Fibroblast of pulmonary artery (primary cell): ENCODE measurements around the gene SAP25.
A peak's percentile ranks its signal among the peaks of the same experiment; 100 is the strongest.
"Not testable (repeated sequence)": the region's sequence is repeated elsewhere in the genome, so short reads cannot be mapped to it uniquely, and the experiment has no call there.

ENCODE experiments used
- DNase-seq: peaks from one replicate; pipeline ENCODE4 v3.0.0-alpha.2; 2010; ENCODE audit warnings: low read depth
- H3K4me3 ChIP-seq: replicated peaks from 2 replicates; pipeline ENCODE4 v1.5.1; 2011; ENCODE audit warnings: low read depth, mild to moderate bottlenecking, control low read depth, low read length, moderate library complexity
- CTCF ChIP-seq: IDR thresholded peaks from 2 replicates; pipeline ENCODE4 v1.5.1; 2011; ENCODE audit warnings: mild to moderate bottlenecking, control low read depth, low read length, inconsistent platforms; ENCODE audit errors: missing control alignments

SAP25 gene

GRCh38 chr7:100545360-100546128, 28.2 kb downstream of the SAP25 start:
- DNase-seq, result peak; percentile 90

GRCh38 chr7:100544967-100545359, 28.7 kb downstream of the SAP25 start:
- peak; percentile 50 for DNase-seq
- no peak for TF ChIP-seq CTCF
- H3K4me3 ChIP-seq, result peak overlapping the region; percentile 15

More at GRCh38 chr7:100545360-100546128, 28.2 kb downstream of the SAP25 start:
- TF ChIP-seq CTCF, result peak; percentile 19
- H3K4me3 ChIP-seq, result peak overlapping the region; percentile 15

DNA sequence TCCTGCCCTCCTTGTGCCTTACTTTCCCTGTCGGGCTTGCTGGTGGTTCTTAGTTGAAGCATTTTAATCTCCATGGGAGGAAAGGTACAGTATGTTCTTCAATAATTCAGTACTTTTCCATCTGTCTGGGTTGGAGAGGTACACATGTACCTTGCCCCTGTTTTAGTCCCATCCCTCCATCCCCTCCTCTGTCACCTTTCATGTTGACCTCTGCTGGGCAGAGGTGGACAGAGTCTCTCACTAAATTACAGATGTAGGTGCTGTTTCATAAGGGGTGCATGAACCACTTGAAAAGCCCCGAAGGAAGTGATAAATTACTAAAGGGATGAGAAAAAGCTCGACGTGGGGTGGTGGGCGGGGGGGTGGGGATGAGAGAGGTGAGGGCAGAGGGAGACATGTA, 29.3 kb downstream of the SAP25 start:
- TF ChIP-seq CTCF, result no peak
- no peak overlapping the region for H3K4me3 ChIP-seq
- DNase-seq, result no peak

GRCh38 chr7:100543586-100543985, 30.1 kb downstream of the SAP25 start:
- DNase-seq, result no peak
- H3K4me3 ChIP-seq, result no peak overlapping the region
- TF ChIP-seq CTCF, result no peak

- not testable (repeated sequence) for DNase-seq, H3K4me3 ChIP-seq
Measured at GRCh38 chr7:100541309-100541708, 32.4 kb downstream of the SAP25 start.

- no peak for TF ChIP-seq CTCF
- no peak for DNase-seq
- H3K4me3 ChIP-seq, result peak overlapping the region; percentile 66
Measured at GRCh38 chr7:100540073-100540723, 33.5 kb downstream of the SAP25 start.

GRCh38 chr7:100539436-100540006, 34.2 kb downstream of the SAP25 start:
- H3K4me3 ChIP-seq, result peak overlapping the region; percentile 66
- no peak for DNase-seq
- no peak for TF ChIP-seq CTCF
